Stomach (tissue), 9 donors: ENCODE results near the gene LMO3. TPM values are rescaled to one million over a fixed set of nuclear protein-coding genes. Genes with fewer than 3 reads are reported as not detected.

Experiments
- DNase-seq, 2 donors: peaks; one replicate each; pipeline versions ENCODE4 v3.0.0 to v3.0.0-alpha.2; 2013 to 2019
- H3K27ac ChIP-seq, 5 donors: fragments of 200-600 bp in 4 of 5; sonication (generic) in 4 of 5; one replicate each; pipeline ENCODE4 v1.5.1; 2013 to 2019; ENCODE audit warnings: mild to moderate bottlenecking in 1 of 5, moderate library complexity in 1 of 5
- H3K27me3 ChIP-seq, 3 donors: fragments of 200-600 bp; sonication (generic); one replicate each; pipeline ENCODE4 v1.5.1; 2017 to 2019; ENCODE audit warnings: mixed run types in 1 of 3
- H3K36me3 ChIP-seq, 4 donors: fragments of 200-600 bp; sonication (generic); 1 replicate in 3 of 4; 2 replicates in 1 of 4; pipeline ENCODE4 v1.5.1; 2016 to 2019
- H3K4me1 ChIP-seq, 4 donors: fragments of 200-600 bp; sonication (generic); one replicate each; pipeline ENCODE4 v1.5.1; 2016 to 2019
- H3K4me3 ChIP-seq, 4 donors: fragments of 200-600 bp; sonication (generic) in 3 of 4; one replicate each; pipeline ENCODE4 v1.5.1; 2016 to 2019; ENCODE audit warnings: mild to moderate bottlenecking in 1 of 4
- H3K9me3 ChIP-seq, 4 donors: fragments of 200-600 bp; sonication (generic); one replicate each; pipeline ENCODE4 v1.5.1; 2016 to 2019
- CTCF ChIP-seq, 7 experiments: fragments of 450-650 bp in 4 of 7; fragments of 200-600 bp in 3 of 7; sonication (generic) in 3 of 7; IDR thresholded peaks; one replicate each; pipeline ENCODE4 v1.5.1; 2016 to 2019; ENCODE audit warnings: antibody characterized with exemption in 7 of 7, control low read depth in 2 of 7, mild to moderate bottlenecking in 1 of 7
- EP300 ChIP-seq: sonication (generic); formaldehyde crosslinking; IDR thresholded peaks from one replicate; pipeline ENCODE4 v1.6.1; 2017; ENCODE audit warnings: antibody characterized with exemption
- POLR2A ChIP-seq, 4 donors: fragments of 450-650 bp; IDR thresholded peaks; one replicate each; pipeline ENCODE4 v1.6.1; 2016; ENCODE audit warnings: antibody characterized with exemption in 4 of 4, control low read depth in 2 of 4, mild to moderate bottlenecking in 1 of 4, moderate library complexity in 1 of 4
- POLR2AphosphoS5 ChIP-seq, 3 donors: sonication (generic); formaldehyde crosslinking; IDR thresholded peaks; one replicate each; pipeline ENCODE4 v1.6.1; 2016; ENCODE audit warnings: antibody characterized with exemption in 3 of 3
- WGBS, 5 donors: extraction: QIAGEN DNeasy Blood & Tissue Kit in 3 of 5; methylation state at CpG; one replicate each; pipeline versions ENCODE4 v1.1.5 to v1.1.7; 2013 to 2018; 5-methylcytosine and 5-hydroxymethylcytosine counted together
- intact Hi-C: fragments of 100-400 bp; cut with DNase I; formaldehyde crosslinking; loops from one replicate; pipeline ENCODE4 v1.15.1; 2023; ENCODE audit warnings: low total_unique reads
- polyA plus RNA-seq, 3 donors: library from polyadenylated mRNA; stranded (reverse); fragments of 200-250 nt; gene quantifications; one replicate each; pipeline ENCODE4 v1.2.3, GENCODE V29; 2013
- total RNA-seq, 5 donors: library from RNA; depleted of rRNA; stranded (reverse); fragments of >200 nt; gene quantifications; one replicate each; pipeline versions ENCODE4 v1.1.0 to v1.2.3, GENCODE V29; 2014 to 2016
- donor health status: healthy with polysubstance abuse.
- donor health status: Bipolar disorder and iron deficiency.
- donor health status: healthy.

The LMO3 gene
- total and polyA plus RNA-seq, 8 donors = 0.37 to 58.0 (median 1.5) TPM

- WGBS, 5 donors = 74 to 86% (median 80%) methylated on average over 8 of the region's 8 CpGs
- Histone ChIP-seq H3K27ac (peak overlapping the region in 1 of 5 donors; percentile 31), H3K4me3 (no peak overlapping the region), H3K36me3 (no peaks in the 10 kb centered on the region), H3K4me1 (no peaks in the 10 kb centered on the region), H3K27me3 (no peaks in the 10 kb centered on the region), H3K9me3 (no peaks in the 10 kb centered on the region)
- DNase-seq = no peak
- intact Hi-C loops = no loop called here
- TF ChIP-seq CTCF (IDR thresholded peaks at IDR 0.05) (no peak), POLR2A (IDR thresholded peaks at IDR 0.05) (no peak), POLR2AphosphoS5 (IDR thresholded peaks at IDR 0.05) (no peak)
These were observed 19.4 kb downstream of the LMO3 start for GRCh38 chr12:16586350-16587109.

DNA sequence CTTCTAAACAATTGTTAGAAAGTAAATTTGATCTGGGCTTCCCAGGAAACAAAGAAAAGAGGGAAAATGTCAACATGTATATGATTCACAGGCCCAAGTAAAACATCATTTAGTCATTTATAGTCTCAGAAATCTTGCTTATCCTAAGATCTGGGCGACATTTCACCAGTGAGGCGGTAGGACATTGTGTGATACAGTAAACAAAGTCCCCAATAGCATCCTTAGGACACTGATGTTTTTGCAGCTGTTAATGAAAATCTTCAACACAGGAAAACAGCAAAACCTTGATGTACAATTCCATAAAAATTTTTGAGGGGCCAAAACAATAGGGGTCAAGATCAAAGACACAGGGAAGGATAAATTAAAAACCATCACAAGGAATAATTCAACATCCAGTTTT, 20.2 kb downstream of the LMO3 start:
- 83 to 95% (median 86%) methylated on average over 2 of the region's 2 CpGs for WGBS, 5 donors
- no peak for DNase-seq
- no peak overlapping the region for H3K4me3 ChIP-seq
- no peaks in the 10 kb centered on the region for H3K9me3 ChIP-seq
- intact Hi-C loops = no loop called here
- no peaks in the 10 kb centered on the region for H3K4me1 ChIP-seq
- H3K36me3 ChIP-seq = no peaks in the 10 kb centered on the region
- peak overlapping the region in 1 of 5 donors; percentile 31 for H3K27ac ChIP-seq
- TF ChIP-seq POLR2AphosphoS5 (IDR thresholded peaks at IDR 0.05) = no peak
- no peak for TF ChIP-seq EP300
- no peak for TF ChIP-seq CTCF (IDR thresholded peaks at IDR 0.05)
- no peak for TF ChIP-seq POLR2A (IDR thresholded peaks at IDR 0.05)
- no peaks in the 10 kb centered on the region for H3K27me3 ChIP-seq

DNA sequence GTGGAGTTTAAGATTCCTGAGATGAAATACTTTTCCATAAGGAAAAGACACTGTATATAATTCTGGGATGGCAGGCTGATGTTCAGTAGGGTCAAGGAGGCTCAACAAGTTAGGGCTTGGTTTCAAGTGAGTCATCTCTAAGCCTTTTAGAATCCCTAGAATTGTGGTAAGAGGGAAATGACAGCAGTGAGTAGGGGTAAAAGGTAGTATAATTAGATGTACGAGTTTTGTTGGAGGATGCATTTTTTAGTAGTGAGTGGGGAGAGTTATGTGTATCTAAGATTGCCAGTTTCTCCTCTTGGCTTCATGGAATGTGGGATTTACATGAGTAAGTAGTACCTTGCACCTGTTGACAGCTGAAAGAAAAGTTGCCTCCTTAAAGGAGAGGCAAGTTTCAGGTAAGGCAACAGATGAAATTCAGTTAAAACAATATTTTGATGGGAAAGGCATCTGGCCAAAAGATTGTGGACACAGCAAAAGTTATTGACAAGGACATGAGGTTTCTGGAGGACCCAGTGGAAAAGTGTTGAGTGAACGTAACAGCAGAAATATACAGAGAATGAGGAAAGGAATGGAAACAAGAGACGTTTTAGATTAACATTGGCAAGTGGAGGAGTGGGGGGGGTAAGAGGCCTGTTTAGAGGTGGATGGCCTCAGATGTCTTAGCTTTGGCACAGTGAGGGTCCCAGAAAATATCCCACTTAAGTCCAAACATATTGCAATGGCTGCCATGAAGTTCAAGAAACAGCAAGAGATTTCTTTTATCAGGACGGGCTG, 21.8 kb downstream of the LMO3 start:
- Histone ChIP-seq H3K4me3 (no peak overlapping the region), H3K36me3 (no peaks in the 10 kb centered on the region), H3K27me3 (no peaks in the 10 kb centered on the region), H3K4me1 (no peaks in the 10 kb centered on the region), H3K27ac (no peak overlapping the region), H3K9me3 (no peaks in the 10 kb centered on the region)
- intact Hi-C loops = no loop called here
- DNase-seq = no peak
- 78 to 86% (median 79%) methylated on average over 4 of the region's 4 CpGs for WGBS, 5 donors
- no peak for TF ChIP-seq CTCF (IDR thresholded peaks at IDR 0.05)

- H3K4me3 ChIP-seq = no peak overlapping the region
- TF ChIP-seq EP300 (no peak), CTCF (IDR thresholded peaks at IDR 0.05) (no peak)
- H3K27ac ChIP-seq = no peak overlapping the region
- H3K36me3 ChIP-seq = no peaks in the 10 kb centered on the region
- intact Hi-C loops = no loop called here
- no peaks in the 10 kb centered on the region for H3K9me3 ChIP-seq
- no peaks in the 10 kb centered on the region for H3K27me3 ChIP-seq
- H3K4me1 ChIP-seq = no peaks in the 10 kb centered on the region
- no peak for DNase-seq
These were observed 24.5 kb downstream of the LMO3 start for GRCh38 chr12:16581416-16581815.
